Measurements from ENCODE around the gene NKIRAS2.

DNA sequence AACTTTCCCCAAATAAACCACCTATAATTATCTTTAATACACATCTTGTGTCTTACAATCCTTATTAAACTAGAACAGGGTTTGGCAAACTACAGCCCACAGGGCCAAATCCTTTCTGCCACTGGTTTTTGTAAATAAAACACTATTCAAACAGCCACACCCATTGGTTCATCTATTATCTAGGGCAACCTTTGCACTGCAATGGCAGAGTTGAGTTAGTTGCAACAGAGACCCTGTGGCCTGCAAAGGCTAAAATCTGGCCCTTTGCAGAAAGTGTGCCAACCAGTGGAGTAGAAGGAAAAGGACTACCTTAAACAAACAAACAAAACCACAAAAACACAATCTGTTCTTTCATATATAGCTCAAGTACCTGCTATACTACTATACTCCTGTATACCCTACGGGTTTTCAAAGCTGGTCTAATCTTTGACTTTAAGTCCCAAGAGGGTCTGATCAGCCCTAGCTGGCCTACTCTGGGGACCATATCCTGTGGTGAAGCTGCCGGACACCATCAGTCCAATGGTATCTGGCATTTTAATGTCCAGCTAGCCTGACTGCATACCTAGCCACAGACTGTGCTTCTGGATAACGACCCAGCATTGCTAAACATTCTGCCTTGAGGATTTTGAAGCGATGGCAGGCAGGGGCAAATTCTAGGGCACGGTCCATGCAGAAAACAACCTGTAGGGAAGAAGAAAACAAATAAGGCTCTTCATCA is 30.0 kb upstream of the NKIRAS2 start:
- TF ChIP-seq, protein P1, sequence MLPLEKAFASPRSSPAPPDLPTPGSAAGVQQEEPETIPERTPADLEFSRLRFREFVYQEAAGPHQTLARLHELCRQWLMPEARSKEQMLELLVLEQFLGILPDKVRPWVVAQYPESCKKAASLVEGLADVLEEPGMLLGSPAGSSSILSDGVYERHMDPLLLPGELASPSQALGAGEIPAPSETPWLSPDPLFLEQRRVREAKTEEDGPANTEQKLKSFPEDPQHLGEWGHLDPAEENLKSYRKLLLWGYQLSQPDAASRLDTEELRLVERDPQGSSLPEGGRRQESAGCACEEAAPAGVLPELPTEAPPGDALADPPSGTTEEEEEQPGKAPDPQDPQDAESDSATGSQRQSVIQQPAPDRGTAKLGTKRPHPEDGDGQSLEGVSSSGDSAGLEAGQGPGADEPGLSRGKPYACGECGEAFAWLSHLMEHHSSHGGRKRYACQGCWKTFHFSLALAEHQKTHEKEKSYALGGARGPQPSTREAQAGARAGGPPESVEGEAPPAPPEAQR (tag by site-specific recombination; IDR thresholded peaks at IDR 0.05), result no peak
- TF ChIP-seq ZNF658 (tag by site-specific recombination; IDR thresholded peaks at IDR 0.05) (no peak), ZSCAN23 (tag by site-specific recombination; IDR thresholded peaks at IDR 0.05) (no peak), MEIS1 (CRISPR knock-in tag; IDR thresholded peaks at IDR 0.05; ENCODE audit: borderline replicate concordance) (no peak), ZNF146 (tag by site-specific recombination; IDR thresholded peaks at IDR 0.05) (no peak)
- TF ChIP-seq, protein P2, sequence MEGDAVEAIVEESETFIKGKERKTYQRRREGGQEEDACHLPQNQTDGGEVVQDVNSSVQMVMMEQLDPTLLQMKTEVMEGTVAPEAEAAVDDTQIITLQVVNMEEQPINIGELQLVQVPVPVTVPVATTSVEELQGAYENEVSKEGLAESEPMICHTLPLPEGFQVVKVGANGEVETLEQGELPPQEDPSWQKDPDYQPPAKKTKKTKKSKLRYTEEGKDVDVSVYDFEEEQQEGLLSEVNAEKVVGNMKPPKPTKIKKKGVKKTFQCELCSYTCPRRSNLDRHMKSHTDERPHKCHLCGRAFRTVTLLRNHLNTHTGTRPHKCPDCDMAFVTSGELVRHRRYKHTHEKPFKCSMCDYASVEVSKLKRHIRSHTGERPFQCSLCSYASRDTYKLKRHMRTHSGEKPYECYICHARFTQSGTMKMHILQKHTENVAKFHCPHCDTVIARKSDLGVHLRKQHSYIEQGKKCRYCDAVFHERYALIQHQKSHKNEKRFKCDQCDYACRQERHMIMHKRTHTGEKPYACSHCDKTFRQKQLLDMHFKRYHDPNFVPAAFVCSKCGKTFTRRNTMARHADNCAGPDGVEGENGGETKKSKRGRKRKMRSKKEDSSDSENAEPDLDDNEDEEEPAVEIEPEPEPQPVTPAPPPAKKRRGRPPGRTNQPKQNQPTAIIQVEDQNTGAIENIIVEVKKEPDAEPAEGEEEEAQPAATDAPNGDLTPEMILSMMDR (tag by site-specific recombination; IDR thresholded peaks at IDR 0.05), result no peak
- TF ChIP-seq, protein P3, sequence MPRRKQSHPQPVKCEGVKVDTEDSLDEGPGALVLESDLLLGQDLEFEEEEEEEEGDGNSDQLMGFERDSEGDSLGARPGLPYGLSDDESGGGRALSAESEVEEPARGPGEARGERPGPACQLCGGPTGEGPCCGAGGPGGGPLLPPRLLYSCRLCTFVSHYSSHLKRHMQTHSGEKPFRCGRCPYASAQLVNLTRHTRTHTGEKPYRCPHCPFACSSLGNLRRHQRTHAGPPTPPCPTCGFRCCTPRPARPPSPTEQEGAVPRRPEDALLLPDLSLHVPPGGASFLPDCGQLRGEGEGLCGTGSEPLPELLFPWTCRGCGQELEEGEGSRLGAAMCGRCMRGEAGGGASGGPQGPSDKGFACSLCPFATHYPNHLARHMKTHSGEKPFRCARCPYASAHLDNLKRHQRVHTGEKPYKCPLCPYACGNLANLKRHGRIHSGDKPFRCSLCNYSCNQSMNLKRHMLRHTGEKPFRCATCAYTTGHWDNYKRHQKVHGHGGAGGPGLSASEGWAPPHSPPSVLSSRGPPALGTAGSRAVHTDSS (tag by site-specific recombination; IDR thresholded peaks at IDR 0.05), result no peak

All from HEK293 (cell line).